Uterus (tissue), 2 donors: ENCODE data around the gene ZNF628.

ENCODE experiments used
- POLR2A ChIP-seq, 2 donors: fragments of 450-650 bp; IDR thresholded peaks; one replicate each; pipeline ENCODE4 v1.6.1; 2016; ENCODE audit warnings: antibody characterized with exemption in 2 of 2, mild to moderate bottlenecking in 1 of 2, moderate library complexity in 1 of 2
- TF ChIP-seq, protein P1 (sequence below), 4 experiments: fragments of 200-600 bp in 2 of 4; fragments of 450-650 bp in 2 of 4; sonication (generic) in 2 of 4; IDR thresholded peaks; one replicate each; pipeline ENCODE4 v1.5.1; 2016 to 2019; ENCODE audit warnings: antibody characterized with exemption in 4 of 4, mild to moderate bottlenecking in 2 of 4, moderate library complexity in 1 of 4

DNA sequence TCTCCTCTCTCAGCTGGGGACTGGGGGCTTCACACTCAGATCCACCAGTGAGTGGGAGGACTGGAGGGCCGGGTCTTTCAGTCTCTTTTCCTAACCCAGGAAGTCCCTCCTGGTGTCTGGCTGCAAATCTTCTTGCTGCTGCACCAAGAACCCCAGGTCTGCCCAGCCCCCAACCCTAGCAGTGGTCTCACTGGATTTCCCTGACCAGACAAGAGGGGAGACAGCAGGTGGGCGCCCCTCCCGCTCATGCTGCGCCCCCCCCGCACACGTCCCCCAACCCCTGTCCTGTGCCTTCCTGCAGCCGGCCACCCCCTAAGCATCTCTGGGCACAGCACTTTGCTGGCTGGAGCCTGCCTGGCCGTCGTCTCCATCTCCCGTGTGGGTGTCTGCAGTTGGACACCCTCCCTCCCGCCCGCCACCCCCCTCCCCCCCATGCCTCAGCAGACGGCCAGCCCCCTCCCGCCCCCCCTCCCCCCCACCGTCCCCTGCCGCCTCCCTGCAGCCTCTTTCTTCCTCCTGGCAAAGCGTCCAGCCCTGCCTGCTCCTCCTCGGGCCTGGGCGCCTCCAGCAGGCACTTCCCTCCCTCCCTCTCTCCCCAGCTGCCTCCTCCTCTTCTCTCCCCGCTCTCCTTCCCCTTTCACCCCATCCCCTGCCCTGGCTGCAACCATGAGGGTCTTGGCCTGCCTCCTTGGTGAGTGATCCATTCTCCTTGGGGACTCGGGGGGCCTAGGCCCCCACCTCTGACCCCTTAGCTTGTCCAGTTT lies 11.7 kb downstream of the ZNF628 start, which contains the start of gene SSC5D:
- no peak for TF ChIP-seq POLR2A (IDR thresholded peaks at IDR 0.05)
- TF ChIP-seq, protein P1, sequence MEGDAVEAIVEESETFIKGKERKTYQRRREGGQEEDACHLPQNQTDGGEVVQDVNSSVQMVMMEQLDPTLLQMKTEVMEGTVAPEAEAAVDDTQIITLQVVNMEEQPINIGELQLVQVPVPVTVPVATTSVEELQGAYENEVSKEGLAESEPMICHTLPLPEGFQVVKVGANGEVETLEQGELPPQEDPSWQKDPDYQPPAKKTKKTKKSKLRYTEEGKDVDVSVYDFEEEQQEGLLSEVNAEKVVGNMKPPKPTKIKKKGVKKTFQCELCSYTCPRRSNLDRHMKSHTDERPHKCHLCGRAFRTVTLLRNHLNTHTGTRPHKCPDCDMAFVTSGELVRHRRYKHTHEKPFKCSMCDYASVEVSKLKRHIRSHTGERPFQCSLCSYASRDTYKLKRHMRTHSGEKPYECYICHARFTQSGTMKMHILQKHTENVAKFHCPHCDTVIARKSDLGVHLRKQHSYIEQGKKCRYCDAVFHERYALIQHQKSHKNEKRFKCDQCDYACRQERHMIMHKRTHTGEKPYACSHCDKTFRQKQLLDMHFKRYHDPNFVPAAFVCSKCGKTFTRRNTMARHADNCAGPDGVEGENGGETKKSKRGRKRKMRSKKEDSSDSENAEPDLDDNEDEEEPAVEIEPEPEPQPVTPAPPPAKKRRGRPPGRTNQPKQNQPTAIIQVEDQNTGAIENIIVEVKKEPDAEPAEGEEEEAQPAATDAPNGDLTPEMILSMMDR (IDR thresholded peaks at IDR 0.05), result no peak
